Gastroesophageal sphincter (tissue), 4 donors: ENCODE measurements around the gene CACNA1A. TPM values are rescaled to one million over a fixed set of nuclear protein-coding genes. Genes with fewer than 3 reads are reported as not detected.
"Not testable (repeated sequence)": the region's sequence is repeated elsewhere in the genome, so short reads cannot be mapped to it uniquely, and the experiment has no call there.

ENCODE experiments used
- ATAC-seq: fragments of 150-250 bp; one replicate; pipeline ENCODE4 v1.9.1; 2016; ENCODE audit warnings: mild to moderate bottlenecking, moderate library complexity
- H3K27ac ChIP-seq, 4 donors: fragments of 200-600 bp; sonication (generic) in 3 of 4; 1 replicate in 3 of 4; 2 replicates in 1 of 4; pipeline ENCODE4 v1.5.1; 2016 to 2019
- H3K27me3 ChIP-seq: fragments of 200-600 bp; sonication (generic); one replicate; pipeline ENCODE4 v1.5.1; 2019
- H3K36me3 ChIP-seq, 2 donors: fragments of 200-600 bp; sonication (generic); one replicate each; pipeline ENCODE4 v1.5.1; 2019; ENCODE audit warnings: control low read depth in 1 of 2
- H3K4me1 ChIP-seq, 3 donors: fragments of 200-600 bp; sonication (generic); 1 replicate in 2 of 3; 2 replicates in 1 of 3; pipeline ENCODE4 v1.5.1; 2016 to 2019; ENCODE audit warnings: control low read depth in 2 of 3
- H3K4me3 ChIP-seq, 2 donors: fragments of 200-600 bp; sonication (generic); one replicate each; pipeline ENCODE4 v1.5.1; 2019; ENCODE audit warnings: mild to moderate bottlenecking in 1 of 2, moderate library complexity in 1 of 2
- H3K9me3 ChIP-seq, 3 donors: fragments of 200-600 bp; sonication (generic); one replicate each; pipeline ENCODE4 v1.5.1; 2017 to 2019; ENCODE audit warnings: control low read depth in 2 of 3
- EP300 ChIP-seq: sonication (generic); formaldehyde crosslinking; IDR thresholded peaks from one replicate; pipeline ENCODE4 v1.6.1; 2017; ENCODE audit warnings: antibody characterized with exemption, mild to moderate bottlenecking
- POLR2A ChIP-seq, 2 donors: fragments of 450-650 bp; IDR thresholded peaks; one replicate each; pipeline ENCODE4 v1.6.1; 2017; ENCODE audit warnings: antibody characterized with exemption in 2 of 2, mild to moderate bottlenecking in 2 of 2, moderate library complexity in 1 of 2
- POLR2AphosphoS5 ChIP-seq: sonication (generic); formaldehyde crosslinking; IDR thresholded peaks from one replicate; pipeline ENCODE4 v1.6.1; 2017; ENCODE audit warnings: antibody characterized with exemption
- WGBS, 2 donors: methylation state at CpG; one replicate each; pipeline ENCODE4 v1.1.5; 2018; ENCODE audit warnings: low coverage in 1 of 2; 5-methylcytosine and 5-hydroxymethylcytosine counted together
- total RNA-seq, 4 donors: library from RNA; depleted of rRNA; stranded (reverse); fragments of >200 nt; gene quantifications; one replicate each; pipeline ENCODE4 v1.1.0, GENCODE V29; 2016
- TF ChIP-seq, protein P1 (sequence below), 4 experiments: fragments of 200-600 bp in 2 of 4; fragments of 450-650 bp in 2 of 4; sonication (generic) in 1 of 4; IDR thresholded peaks; one replicate each; pipeline ENCODE4 v1.5.1; 2017 to 2019; ENCODE audit warnings: antibody characterized with exemption in 4 of 4, mild to moderate bottlenecking in 2 of 4, moderate library complexity in 2 of 4

CACNA1A gene
- total RNA-seq, 4 donors from 2014 or later: 0.54 to 1.3 (median 0.93) TPM; not detected in 1

- Histone ChIP-seq H3K4me1 (no peaks in the 10 kb centered on the region), H3K27ac (no peak overlapping the region), H3K27me3 (peaks cover 45% of the 10 kb centered on the region), H3K36me3 (no peaks in the 10 kb centered on the region), H3K9me3 (peaks cover 0 to 22% (median 0%) of the 10 kb centered on the region in 3 donors), H3K4me3 (no peak overlapping the region)
- 61 to 68% methylated on average over 2 of the region's 2 CpGs for WGBS, 2 donors
- no peak for TF ChIP-seq EP300
- TF ChIP-seq POLR2A (IDR thresholded peaks at IDR 0.05): no peak
- TF ChIP-seq, protein P1, sequence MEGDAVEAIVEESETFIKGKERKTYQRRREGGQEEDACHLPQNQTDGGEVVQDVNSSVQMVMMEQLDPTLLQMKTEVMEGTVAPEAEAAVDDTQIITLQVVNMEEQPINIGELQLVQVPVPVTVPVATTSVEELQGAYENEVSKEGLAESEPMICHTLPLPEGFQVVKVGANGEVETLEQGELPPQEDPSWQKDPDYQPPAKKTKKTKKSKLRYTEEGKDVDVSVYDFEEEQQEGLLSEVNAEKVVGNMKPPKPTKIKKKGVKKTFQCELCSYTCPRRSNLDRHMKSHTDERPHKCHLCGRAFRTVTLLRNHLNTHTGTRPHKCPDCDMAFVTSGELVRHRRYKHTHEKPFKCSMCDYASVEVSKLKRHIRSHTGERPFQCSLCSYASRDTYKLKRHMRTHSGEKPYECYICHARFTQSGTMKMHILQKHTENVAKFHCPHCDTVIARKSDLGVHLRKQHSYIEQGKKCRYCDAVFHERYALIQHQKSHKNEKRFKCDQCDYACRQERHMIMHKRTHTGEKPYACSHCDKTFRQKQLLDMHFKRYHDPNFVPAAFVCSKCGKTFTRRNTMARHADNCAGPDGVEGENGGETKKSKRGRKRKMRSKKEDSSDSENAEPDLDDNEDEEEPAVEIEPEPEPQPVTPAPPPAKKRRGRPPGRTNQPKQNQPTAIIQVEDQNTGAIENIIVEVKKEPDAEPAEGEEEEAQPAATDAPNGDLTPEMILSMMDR (IDR thresholded peaks at IDR 0.05): no peak
- no peak for TF ChIP-seq POLR2AphosphoS5
- no peak for ATAC-seq
Observed at GRCh38 chr19:13544423-13544822, 38.1 kb upstream of the CACNA1A start.

GRCh38 chr19:13541554-13541953, 35.3 kb upstream of the CACNA1A start:
- peaks cover 0 to 26% (median 0%) of the 10 kb centered on the region in 3 donors for H3K9me3 ChIP-seq
- no peak for TF ChIP-seq POLR2AphosphoS5
- no peak for TF ChIP-seq POLR2A (IDR thresholded peaks at IDR 0.05)
- TF ChIP-seq, protein P1 (IDR thresholded peaks at IDR 0.05): no peak
- no peak for TF ChIP-seq EP300
- 0 to 42% methylated on average over 1 of the region's 1 CpG for WGBS, 2 donors
- H3K27ac ChIP-seq: no peak overlapping the region
- ATAC-seq: no peak
- peaks cover 50% of the 10 kb centered on the region for H3K27me3 ChIP-seq
- no peaks in the 10 kb centered on the region for H3K36me3 ChIP-seq
- H3K4me3 ChIP-seq: no peak overlapping the region
- no peaks in the 10 kb centered on the region for H3K4me1 ChIP-seq

DNA sequence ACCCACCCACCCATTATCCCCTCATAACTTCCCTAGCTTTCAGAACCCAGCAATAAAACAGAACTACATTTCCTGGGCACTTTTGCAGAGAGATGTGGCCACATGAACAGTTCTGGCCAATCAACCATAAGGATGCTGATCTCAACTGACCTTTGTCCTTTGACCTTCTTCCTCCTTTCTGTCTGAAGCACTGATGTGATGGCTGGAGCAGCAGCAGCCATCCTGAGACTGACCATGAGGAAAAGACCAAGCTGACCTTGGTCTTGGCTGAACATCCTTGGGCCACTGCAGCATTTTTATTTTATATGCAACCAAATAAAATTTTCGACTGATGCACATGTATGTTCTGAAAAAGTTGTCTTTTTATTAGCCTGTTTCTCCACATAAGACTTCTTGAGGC, 33.1 kb upstream of the CACNA1A start:
- ATAC-seq: no peak
- Histone ChIP-seq H3K9me3 (peaks cover 0 to 15% (median 0%) of the 10 kb centered on the region in 3 donors), H3K4me3 (no peak overlapping the region), H3K27ac (no peak overlapping the region), H3K4me1 (no peaks in the 10 kb centered on the region), H3K27me3 (peaks cover 42% of the 10 kb centered on the region), H3K36me3 (no peaks in the 10 kb centered on the region)
- WGBS, 2 donors: 57 to 78% methylated on average over 1 of the region's 1 CpG
- no peak for TF ChIP-seq POLR2A (IDR thresholded peaks at IDR 0.05)

DNA sequence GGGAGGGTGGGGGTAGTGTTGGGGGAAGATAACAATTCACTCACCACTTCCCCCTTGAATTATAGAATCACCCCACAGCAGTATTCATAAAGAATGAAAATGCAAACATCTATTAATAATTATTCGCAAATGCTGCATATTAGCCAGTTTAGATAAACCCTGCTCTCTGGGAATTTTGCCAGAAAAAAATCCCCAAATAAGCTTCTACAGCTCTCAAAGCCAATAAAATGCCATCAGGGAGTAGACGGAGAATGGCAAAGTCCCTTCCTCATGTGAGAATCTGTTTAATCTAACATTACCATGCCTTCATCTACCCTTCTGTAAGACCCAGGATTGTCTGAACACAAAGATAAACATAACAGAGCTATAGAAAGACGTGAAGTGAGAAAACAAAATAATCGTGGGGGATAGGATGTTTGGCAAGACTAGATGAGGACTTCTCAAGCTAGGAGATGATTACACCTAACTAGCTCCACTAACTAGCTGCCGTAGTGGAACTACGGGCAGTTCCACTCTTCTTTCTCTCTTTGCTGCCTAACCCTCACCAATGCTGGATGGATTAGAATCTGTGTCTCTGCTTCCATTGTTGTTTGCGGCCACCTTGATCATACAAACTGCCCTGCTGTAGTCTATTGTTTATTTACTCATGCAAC, 32.4 kb upstream of the CACNA1A start:
- Histone ChIP-seq H3K27me3 (peaks cover 48% of the 10 kb centered on the region), H3K9me3 (peaks cover 0 to 14% (median 0%) of the 10 kb centered on the region in 3 donors), H3K4me1 (no peaks in the 10 kb centered on the region), H3K27ac (no peak overlapping the region), H3K36me3 (no peaks in the 10 kb centered on the region), H3K4me3 (no peak overlapping the region)
- TF ChIP-seq POLR2A (IDR thresholded peaks at IDR 0.05): no peak
- no peak for TF ChIP-seq POLR2AphosphoS5
- TF ChIP-seq, protein P1 (IDR thresholded peaks at IDR 0.05): no peak
- TF ChIP-seq EP300: no peak
- WGBS, 2 donors: 51 to 53% methylated on average over 7 of the region's 7 CpGs
- no peak for ATAC-seq

DNA sequence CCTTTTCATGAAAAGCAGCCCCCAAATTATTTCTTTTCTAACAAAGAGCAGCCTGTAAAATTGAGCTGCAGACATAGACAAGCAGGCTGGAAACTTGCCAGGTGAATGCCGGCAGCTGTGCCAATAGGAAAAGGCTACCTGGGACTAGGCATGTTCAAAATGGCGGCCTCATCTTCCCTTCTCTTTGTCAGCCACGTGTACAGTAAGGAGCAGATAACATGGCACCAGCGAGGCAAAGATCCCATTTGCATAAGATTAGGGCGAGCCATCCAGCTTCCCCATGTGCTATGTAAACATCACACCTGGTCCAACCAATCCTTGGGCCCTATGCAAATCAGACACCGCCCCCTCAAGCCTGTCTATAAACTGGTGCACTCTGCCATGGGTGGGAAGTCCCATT, 31.2 kb upstream of the CACNA1A start:
- no peak for TF ChIP-seq EP300
- no peak for ATAC-seq
- 39 to 58% methylated on average over 2 to 3 of the region's 6 CpGs for WGBS, 2 donors
- Histone ChIP-seq H3K27me3 (peaks cover 59% of the 10 kb centered on the region), H3K9me3 (peaks cover 0 to 10% (median 0%) of the 10 kb centered on the region in 3 donors), H3K4me3 (no peak overlapping the region), H3K36me3 (no peaks in the 10 kb centered on the region), H3K4me1 (no peaks in the 10 kb centered on the region), H3K27ac (no peak overlapping the region)

DNA sequence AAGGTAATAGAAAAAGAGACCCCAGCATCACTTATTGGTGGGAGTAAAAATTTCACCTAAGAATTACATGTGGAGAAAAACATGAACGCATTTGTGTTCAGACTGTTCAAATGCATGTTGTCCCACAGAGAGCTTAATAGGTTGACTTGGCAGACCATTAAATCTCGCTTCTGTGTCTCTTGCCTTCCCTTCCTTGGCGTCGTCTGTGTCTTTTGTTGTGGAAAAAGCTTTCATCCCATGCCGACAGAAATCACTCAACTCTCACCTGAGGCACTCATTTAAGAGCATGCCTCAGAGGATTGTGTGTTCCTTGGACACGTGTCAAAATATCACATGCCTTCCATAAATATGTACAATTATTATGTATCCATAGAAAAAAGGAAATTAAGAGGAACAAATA, 24.4 kb upstream of the CACNA1A start:
- no peak for ATAC-seq
- peaks cover 63% of the 10 kb centered on the region for H3K27me3 ChIP-seq
- 22 to 36% methylated on average over 6 of the region's 6 CpGs for WGBS, 2 donors
- H3K4me3 ChIP-seq: no peak overlapping the region
- TF ChIP-seq EP300: no peak
- TF ChIP-seq POLR2A (IDR thresholded peaks at IDR 0.05): no peak
- TF ChIP-seq, protein P1 (IDR thresholded peaks at IDR 0.05): no peak
- TF ChIP-seq POLR2AphosphoS5: no peak
- H3K27ac ChIP-seq: no peak overlapping the region
- no peaks in the 10 kb centered on the region for H3K4me1 ChIP-seq
- H3K9me3 ChIP-seq: peaks cover 0 to 8% (median 0%) of the 10 kb centered on the region in 3 donors
- H3K36me3 ChIP-seq: no peaks in the 10 kb centered on the region

- WGBS, 2 donors: 68 to 75% methylated on average over 2 of the region's 2 CpGs
- H3K9me3 ChIP-seq, H3K4me3 ChIP-seq, H3K27ac ChIP-seq, ATAC-seq, H3K4me1 ChIP-seq, H3K36me3 ChIP-seq: not testable (repeated sequence)
- peaks cover 73% of the 10 kb centered on the region for H3K27me3 ChIP-seq
Observed at GRCh38 chr19:13529721-13530120, 23.4 kb upstream of the CACNA1A start.
